OCI-LY3 (cell line): ENCODE results near the gene SLIRP.
"Not testable (repeated sequence)": the region's sequence is repeated elsewhere in the genome, so short reads cannot be mapped to it uniquely, and the experiment has no call there.

Experiments
- H2AFZ ChIP-seq: fragments of 200-600, 300-600 bp; shearing (Covaris generic); 2 replicates; pipeline ENCODE4 v1.6.0; 2014; ENCODE audit warnings: antibody characterized with exemption, low read depth, low read length
- H3K27ac ChIP-seq: fragments of 200-600, 300-600 bp; sonication (generic); 2 replicates; pipeline ENCODE4 v1.5.1; 2014; ENCODE audit warnings: mild to moderate bottlenecking, low read length, moderate library complexity, mixed read lengths
- H3K27me3 ChIP-seq: fragments of 200-600, 300-600 bp; sonication (generic); 2 replicates; pipeline ENCODE4 v1.6.1; 2014; ENCODE audit warnings: low read depth, low read length, mixed read lengths
- H3K36me3 ChIP-seq: fragments of 200-600, 300-600 bp; sonication (generic); replicated peaks from 2 replicates; pipeline ENCODE3; 2014; ENCODE audit warnings: low read depth, low read length, mixed read lengths
- H3K4me1 ChIP-seq: fragments of 300-600, 200-600 bp; sonication (generic); 2 replicates; pipeline ENCODE4 v1.6.1; 2014; ENCODE audit warnings: low read length, mixed read lengths
- H3K4me2 ChIP-seq: fragments of 200-600, 300-600 bp; sonication (generic); 2 replicates; pipeline ENCODE4 v1.6.1; 2014; ENCODE audit warnings: low read length, mixed read lengths
- H3K4me3 ChIP-seq: fragments of 300-600, 200-600 bp; sonication (generic); 2 replicates; pipeline ENCODE4 v1.5.1; 2014; ENCODE audit warnings: antibody characterized with exemption, mild to moderate bottlenecking, low read length, moderate library complexity
- H3K79me2 ChIP-seq: fragments of 300-600, 200-600 bp; shearing (Covaris generic); 2 replicates; pipeline ENCODE4 v1.6.1; 2014; ENCODE audit warnings: mild to moderate bottlenecking, low read length, mixed read lengths
- H3K9ac ChIP-seq: fragments of 300-600, 200-600 bp; shearing (Covaris generic); 2 replicates; pipeline ENCODE4 v1.6.0; 2014; ENCODE audit warnings: mild to moderate bottlenecking, low read length, moderate library complexity
- H3K9me3 ChIP-seq: fragments of 200-600, 300-600 bp; shearing (Covaris generic); 2 replicates; pipeline ENCODE4 v1.6.1; 2014; ENCODE audit warnings: low read length, mixed read lengths; ENCODE audit not compliant: insufficient read depth
- H4K20me1 ChIP-seq: fragments of 200-600, 300-600 bp; sonication (generic); 2 replicates; pipeline ENCODE4 v1.6.1; 2016; ENCODE audit warnings: low read length, mixed read lengths; ENCODE audit not compliant: insufficient read depth
- EZH2phosphoT487 ChIP-seq: fragments of 200-600 bp; shearing (Covaris generic); IDR thresholded peaks from 2 replicates; pipeline ENCODE4 v1.6.1; 2018; ENCODE audit warnings: antibody characterized with exemption, mixed run types, low read depth
- TF ChIP-seq, protein P1 (sequence below): fragments of 200-600, 300-600 bp; sonication (generic); IDR thresholded peaks from 2 replicates; pipeline ENCODE4 v1.5.1; 2014; ENCODE audit warnings: antibody characterized with exemption, low read length, low read depth

The SLIRP gene

DNA sequence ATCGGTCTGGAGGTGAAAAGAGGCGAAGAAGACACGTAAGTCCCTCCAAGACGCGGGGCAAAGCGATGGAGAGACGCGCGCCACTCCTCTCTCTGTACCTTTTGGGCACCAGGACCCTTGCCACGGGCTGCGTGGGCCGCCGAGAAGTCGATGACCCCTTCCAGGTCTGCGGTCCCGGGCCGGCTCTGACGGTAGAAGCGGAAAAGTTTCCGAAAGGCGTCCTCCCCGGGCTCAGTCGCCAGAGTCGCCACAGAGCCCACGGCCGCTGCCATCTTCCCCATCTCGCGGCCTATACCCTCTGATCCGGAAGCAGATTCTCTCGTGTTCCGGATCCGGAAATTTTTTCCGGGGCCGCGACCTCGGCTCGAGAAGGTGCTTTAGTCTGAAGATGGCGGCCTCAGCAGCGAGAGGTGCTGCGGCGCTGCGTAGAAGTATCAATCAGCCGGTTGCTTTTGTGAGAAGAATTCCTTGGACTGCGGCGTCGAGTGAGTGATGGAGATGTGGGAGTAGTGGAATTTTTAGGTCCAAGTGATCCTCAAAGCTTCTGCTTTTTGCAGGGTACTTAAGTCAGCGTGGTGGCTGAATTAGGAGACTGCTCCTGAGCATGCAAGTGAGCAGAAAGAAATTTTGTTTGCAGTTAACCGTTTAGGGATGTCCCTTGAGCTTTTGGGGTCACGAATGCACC is at the start of gene SLIRP, which contains the start of gene ALKBH1:
SLIRP (plus strand) TSS at position 380 of the 685 bp plus-strand sequence; CDS start at position 389, 9 bp downstream.
ALKBH1 (minus strand) TSS at position 300 of the 685 bp plus-strand sequence; CDS start at position 281, 19 bp downstream.
- H3K4me3 ChIP-seq: peak within 1 kb of the TSS; percentile 91
- H3K9ac ChIP-seq: peak within 1 kb of the TSS; percentile 89
- peaks cover 79% of the 10 kb centered on the region for H3K79me2 ChIP-seq
- peak within 1 kb of the TSS; percentile 55 for H2AFZ ChIP-seq
- H4K20me1 ChIP-seq: peaks cover 20% of the 10 kb centered on the region
- peak within 1 kb of the TSS; percentile 47 for H3K27ac ChIP-seq
- H3K36me3 ChIP-seq: peaks cover 26% of the 10 kb centered on the region
- no peak for TF ChIP-seq EZH2phosphoT487
- TF ChIP-seq, protein P1, sequence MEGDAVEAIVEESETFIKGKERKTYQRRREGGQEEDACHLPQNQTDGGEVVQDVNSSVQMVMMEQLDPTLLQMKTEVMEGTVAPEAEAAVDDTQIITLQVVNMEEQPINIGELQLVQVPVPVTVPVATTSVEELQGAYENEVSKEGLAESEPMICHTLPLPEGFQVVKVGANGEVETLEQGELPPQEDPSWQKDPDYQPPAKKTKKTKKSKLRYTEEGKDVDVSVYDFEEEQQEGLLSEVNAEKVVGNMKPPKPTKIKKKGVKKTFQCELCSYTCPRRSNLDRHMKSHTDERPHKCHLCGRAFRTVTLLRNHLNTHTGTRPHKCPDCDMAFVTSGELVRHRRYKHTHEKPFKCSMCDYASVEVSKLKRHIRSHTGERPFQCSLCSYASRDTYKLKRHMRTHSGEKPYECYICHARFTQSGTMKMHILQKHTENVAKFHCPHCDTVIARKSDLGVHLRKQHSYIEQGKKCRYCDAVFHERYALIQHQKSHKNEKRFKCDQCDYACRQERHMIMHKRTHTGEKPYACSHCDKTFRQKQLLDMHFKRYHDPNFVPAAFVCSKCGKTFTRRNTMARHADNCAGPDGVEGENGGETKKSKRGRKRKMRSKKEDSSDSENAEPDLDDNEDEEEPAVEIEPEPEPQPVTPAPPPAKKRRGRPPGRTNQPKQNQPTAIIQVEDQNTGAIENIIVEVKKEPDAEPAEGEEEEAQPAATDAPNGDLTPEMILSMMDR: no peak
- no peaks in the 10 kb centered on the region for H3K9me3 ChIP-seq
- peaks cover 26% of the 10 kb centered on the region for H3K4me1 ChIP-seq
- H3K4me2 ChIP-seq: peak within 1 kb of the TSS; percentile 89
- no peaks in the 10 kb centered on the region for H3K27me3 ChIP-seq

- Histone ChIP-seq H4K20me1 (no peaks in the 10 kb centered on the region), H3K36me3 (no peaks in the 10 kb centered on the region), H2AFZ (no peak overlapping the region), H3K27ac (no peak overlapping the region), H3K9ac (no peak overlapping the region), H3K4me2 (no peak overlapping the region), H3K27me3 (no peaks in the 10 kb centered on the region), H3K4me1 (no peaks in the 10 kb centered on the region), H3K79me2 (no peaks in the 10 kb centered on the region), H3K9me3 (no peaks in the 10 kb centered on the region), H3K4me3 (no peak overlapping the region)
- TF ChIP-seq, protein P1: no peak
- no peak for TF ChIP-seq EZH2phosphoT487
Measured at GRCh38 chr14:77659831-77660230, 48.1 kb upstream of the SLIRP start.

DNA sequence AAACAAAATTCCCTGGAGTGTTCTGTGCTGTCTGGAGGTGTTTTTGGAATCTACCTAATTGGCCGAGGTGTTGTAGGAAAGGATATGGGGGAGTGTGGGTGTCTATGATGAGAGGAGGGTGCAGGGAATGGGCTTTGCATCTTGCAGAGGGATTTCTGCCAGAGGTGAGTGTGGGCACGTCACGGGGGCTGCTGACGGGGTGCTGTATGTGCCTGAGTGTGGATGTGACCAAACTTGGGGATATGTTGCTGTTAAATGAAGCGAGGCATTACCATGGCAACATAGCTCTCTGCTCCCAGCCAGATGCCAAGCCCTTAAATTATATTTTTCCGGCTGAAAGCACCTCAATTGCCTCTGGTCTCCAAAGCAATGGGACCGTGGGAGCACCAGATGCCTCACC is 47.1 kb upstream of the SLIRP start:
- H3K27me3 ChIP-seq: no peaks in the 10 kb centered on the region
- H3K36me3 ChIP-seq: no peaks in the 10 kb centered on the region
- H3K4me3 ChIP-seq: no peak overlapping the region
- H3K27ac ChIP-seq: no peak overlapping the region
- TF ChIP-seq, protein P1: no peak
- TF ChIP-seq EZH2phosphoT487: no peak
- no peak overlapping the region for H2AFZ ChIP-seq
- H3K9me3 ChIP-seq: no peaks in the 10 kb centered on the region
- no peaks in the 10 kb centered on the region for H3K4me1 ChIP-seq
- no peak overlapping the region for H3K4me2 ChIP-seq
- no peak overlapping the region for H3K9ac ChIP-seq
- H3K79me2 ChIP-seq: no peaks in the 10 kb centered on the region
- H4K20me1 ChIP-seq: no peaks in the 10 kb centered on the region

DNA sequence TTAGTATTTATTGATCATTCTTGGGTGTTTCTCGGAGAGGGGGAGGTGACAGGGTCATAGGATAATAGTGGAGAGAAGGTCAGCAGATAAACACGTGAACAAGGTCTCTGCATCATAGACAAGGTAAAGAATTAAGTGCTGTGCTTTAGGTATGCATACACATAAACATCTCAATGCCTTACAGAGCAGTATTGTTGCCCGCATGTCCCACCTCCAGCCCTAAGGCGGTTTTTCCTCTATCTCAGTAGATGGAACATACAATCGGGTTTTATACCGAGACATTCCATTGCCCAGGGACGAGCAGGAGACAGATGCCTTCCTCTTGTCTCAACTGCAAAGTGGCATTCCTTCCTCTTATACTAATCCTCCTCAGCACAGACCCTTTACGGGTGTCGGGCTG is 46.3 kb upstream of the SLIRP start:
- not testable (repeated sequence) for H3K9me3 ChIP-seq, H3K4me1 ChIP-seq, H2AFZ ChIP-seq, H4K20me1 ChIP-seq, H3K27me3 ChIP-seq, H3K9ac ChIP-seq, H3K36me3 ChIP-seq, H3K4me2 ChIP-seq, H3K79me2 ChIP-seq, H3K27ac ChIP-seq, H3K4me3 ChIP-seq
